GM12891 (cell line): ENCODE measurements around the gene PRKCSH.

ENCODE experiments used
- PAX5 ChIP-seq: IDR thresholded peaks from 2 replicates; pipeline ENCODE4 v1.6.1; 2011; ENCODE audit warnings: low read length, moderate library complexity, mild to moderate bottlenecking; ENCODE audit not compliant: insufficient read depth, severe bottlenecking
- POLR2A ChIP-seq: IDR thresholded peaks from 2 replicates; pipeline ENCODE4 v1.6.1; 2011; ENCODE audit warnings: low read depth, low read length, control low read depth
- POLR2AphosphoS5 ChIP-seq: IDR thresholded peaks from 2 replicates; pipeline ENCODE4 v1.6.1; 2011; ENCODE audit warnings: low read depth, low read length, control low read depth
- SPI1 ChIP-seq: IDR thresholded peaks from 2 replicates; pipeline ENCODE4 v1.6.1; 2011; ENCODE audit warnings: low read depth, low read length, control low read depth
- TAF1 ChIP-seq: IDR thresholded peaks from 2 replicates; pipeline ENCODE4 v1.6.1; 2011; ENCODE audit warnings: low read depth, low read length, control low read depth

- TF ChIP-seq POLR2AphosphoS5 (no peak), POLR2A (no peak), SPI1 (no peak), TAF1 (no peak), PAX5 (no peak)
These were observed 12.2 kb downstream of the PRKCSH start for GRCh38 chr19:11447347-11448262.
